GM12891 (cell line): ENCODE measurements around the gene CDH4.

Experiments
- PAX5 ChIP-seq: IDR thresholded peaks from 2 replicates; pipeline ENCODE4 v1.6.1; 2011; ENCODE audit warnings: low read length, moderate library complexity, mild to moderate bottlenecking; ENCODE audit not compliant: insufficient read depth, severe bottlenecking
- POLR2A ChIP-seq: IDR thresholded peaks from 2 replicates; pipeline ENCODE4 v1.6.1; 2011; ENCODE audit warnings: low read depth, low read length, control low read depth
- POLR2AphosphoS5 ChIP-seq: IDR thresholded peaks from 2 replicates; pipeline ENCODE4 v1.6.1; 2011; ENCODE audit warnings: low read depth, low read length, control low read depth
- TAF1 ChIP-seq: IDR thresholded peaks from 2 replicates; pipeline ENCODE4 v1.6.1; 2011; ENCODE audit warnings: low read depth, low read length, control low read depth

- TF ChIP-seq POLR2AphosphoS5 (no peak), POLR2A (no peak), TAF1 (no peak), PAX5 (no peak)
Observed at GRCh38 chr20:61343934-61344333, 91.9 kb downstream of the CDH4 start.
